ENCODE results near the gene ZBTB7C.

Gene ZBTB7C

GRCh38 chr18:48134609-48135008 lies 274.6 kb downstream of the ZBTB7C start:
- no peak for DNase-seq (ENCODE audit: low read depth, low spot score)
- in situ Hi-C loops (cut with HindIII; ENCODE audit: low sequenced_read_pairs), result no loop called here
- no peak overlapping the region for H3K4me3 ChIP-seq (ENCODE audit: low read depth, low read length)
- no peak for TF ChIP-seq CTCF (IDR thresholded peaks at IDR 0.05; ENCODE audit: low read depth, low read length)

- in situ Hi-C loops (cut with HindIII; ENCODE audit: low sequenced_read_pairs), result no loop called here
- TF ChIP-seq CTCF (IDR thresholded peaks at IDR 0.05; ENCODE audit: low read depth, low read length), result no peak
- no peak overlapping the region for H3K4me3 ChIP-seq (ENCODE audit: low read depth, low read length)
- peak; percentile 22 for DNase-seq (ENCODE audit: low read depth, low spot score)
These were observed 275.4 kb downstream of the ZBTB7C start for GRCh38 chr18:48133671-48134251.

- no peak for DNase-seq (ENCODE audit: low read depth, low spot score)
- in situ Hi-C loops (cut with HindIII; ENCODE audit: low sequenced_read_pairs), result no loop called here
- no peak overlapping the region for H3K4me3 ChIP-seq (ENCODE audit: low read depth, low read length)
- TF ChIP-seq CTCF (IDR thresholded peaks at IDR 0.05; ENCODE audit: low read depth, low read length), result no peak
These were observed 276.2 kb downstream of the ZBTB7C start for GRCh38 chr18:48132797-48133655.

GRCh38 chr18:48131042-48131441 lies 278.1 kb downstream of the ZBTB7C start:
- in situ Hi-C loops (cut with HindIII; ENCODE audit: low sequenced_read_pairs), result no loop called here
- DNase-seq (ENCODE audit: low read depth, low spot score), result no peak
- H3K4me3 ChIP-seq (ENCODE audit: low read depth, low read length), result no peak overlapping the region
- no peak for TF ChIP-seq CTCF (IDR thresholded peaks at IDR 0.05; ENCODE audit: low read depth, low read length)

GRCh38 chr18:48129621-48130082 lies 279.5 kb downstream of the ZBTB7C start:
- in situ Hi-C loops (cut with HindIII; ENCODE audit: low sequenced_read_pairs), result no loop called here
- DNase-seq (ENCODE audit: low read depth, low spot score), result no peak
- H3K4me3 ChIP-seq (ENCODE audit: low read depth, low read length), result no peak overlapping the region
- TF ChIP-seq CTCF (IDR thresholded peaks at IDR 0.05; ENCODE audit: low read depth, low read length), result no peak

GRCh38 chr18:48127606-48128005 lies 281.6 kb downstream of the ZBTB7C start:
- in situ Hi-C loops (cut with HindIII; ENCODE audit: low sequenced_read_pairs), result no loop called here
- no peak for DNase-seq (ENCODE audit: low read depth, low spot score)
- TF ChIP-seq CTCF (IDR thresholded peaks at IDR 0.05; ENCODE audit: low read depth, low read length), result no peak
- no peak overlapping the region for H3K4me3 ChIP-seq (ENCODE audit: low read depth, low read length)
